A673 (cell line): ENCODE results near the gene TRAPPC2L. TPM values are rescaled to one million over a fixed set of nuclear protein-coding genes. Genes with fewer than 3 reads are reported as not detected.

ENCODE experiments used
- BruUV-seq: library from RNA; stranded (reverse); fragments of 400-500 nt; replicated peaks from 2 replicates; lab custom pipeline; 2021; lab: Mats Ljungman, UMichigan
- CTCF ChIA-PET: fragments of 300-600 bp; sonication (Branson Sonifier 250); formaldehyde crosslinking; loops from one replicate; lab custom pipeline; 2022; ENCODE audit warnings: antibody characterized with exemption; lab: Charles Lee
- POLR2A ChIA-PET: fragments of 300-600 bp; sonication (Branson Sonifier 250); formaldehyde crosslinking; loops from one replicate; lab custom pipeline; 2022; ENCODE audit warnings: antibody characterized with exemption; ENCODE audit not compliant: low non-redundant PET; lab: Charles Lee
- DNase-seq: peaks from one replicate; pipeline ENCODE4 v3.0.0-alpha.2; 2015; ENCODE audit warnings: low spot score
- H3K27ac ChIP-seq: fragments of 200-600 bp; sonication (generic); 2 replicates; pipeline ENCODE4 v1.5.1; 2016; ENCODE audit warnings: mixed run types, low read depth, mild to moderate bottlenecking, mixed read lengths, antibody characterized with exemption, low read length; ENCODE audit not compliant: poor library complexity, severe bottlenecking
- H3K27me3 ChIP-seq: fragments of 200-600 bp; sonication (generic); replicated peaks from 2 replicates; pipeline ENCODE4 v1.6.1; 2017; ENCODE audit warnings: mixed run types, low read depth, mild to moderate bottlenecking, mixed read lengths, antibody characterized with exemption, low read length; ENCODE audit not compliant: insufficient read depth, poor library complexity
- H3K36me3 ChIP-seq: fragments of 200-600 bp; sonication (generic); 2 replicates; pipeline ENCODE4 v1.6.1; 2016; ENCODE audit warnings: mixed run types, mild to moderate bottlenecking, mixed read lengths, antibody characterized with exemption, low read length; ENCODE audit not compliant: insufficient read depth, poor library complexity, severe bottlenecking
- H3K4me1 ChIP-seq: fragments of 200-600 bp; sonication (generic); 2 replicates; pipeline ENCODE4 v1.6.1; 2017; ENCODE audit warnings: mixed run types, mild to moderate bottlenecking, mixed read lengths, antibody characterized with exemption, low read length; ENCODE audit not compliant: insufficient read depth, poor library complexity, severe bottlenecking
- H3K4me3 ChIP-seq: fragments of 200-600 bp; sonication (generic); 2 replicates; pipeline ENCODE4 v1.5.1; 2016; ENCODE audit warnings: low read depth, mixed run types, mild to moderate bottlenecking, mixed read lengths, low read length; ENCODE audit not compliant: poor library complexity, severe bottlenecking
- H3K9me3 ChIP-seq: fragments of 200-600 bp; sonication (generic); 2 replicates; pipeline ENCODE4 v1.6.1; 2016; ENCODE audit warnings: mixed run types, low read depth, mild to moderate bottlenecking, mixed read lengths, antibody characterized with exemption, low read length; ENCODE audit not compliant: poor library complexity, severe bottlenecking
- CTCF ChIP-seq: fragments of 300-800, 200-600 bp; sonication (generic); conservative IDR thresholded peaks from 2 replicates; pipeline ENCODE4 v1.5.1; 2017; ENCODE audit warnings: low read depth, mild to moderate bottlenecking, antibody characterized with exemption, low read length, moderate library complexity, mixed read lengths
- EZH2 ChIP-seq: fragments of 200-600 bp; sonication (generic); IDR thresholded peaks from 2 replicates; pipeline ENCODE4 v1.6.1; 2017; ENCODE audit warnings: borderline replicate concordance, low read depth, mild to moderate bottlenecking, mixed read lengths, antibody characterized with exemption, low read length; ENCODE audit not compliant: poor library complexity, severe bottlenecking
- intact Hi-C: fragments of 100-400 bp; cut with micrococcal nuclease; formaldehyde crosslinking; loops from one replicate; pipeline ENCODE4 v1.10.0; 2022; ENCODE audit not compliant: unreplicated experiment
- total RNA-seq: library from RNA; stranded (reverse); gene quantifications from 2 replicates; pipeline ENCODE4 v1.2.3, GENCODE V29; 2021

Gene TRAPPC2L
- total RNA-seq, 1 experiment from 2014 or later, result 98.6 TPM

GRCh38 chr16:88841521-88842307 is 15.2 kb upstream of the TRAPPC2L start:
- no peak overlapping the region for H3K4me3 ChIP-seq
- no peaks in the 10 kb centered on the region for H3K27me3 ChIP-seq
- ChIA-PET POLR2A (no interaction called here), CTCF (no interaction called here)
- no peak for DNase-seq
- BruUV-seq, result no TSS peak
- no peaks in the 10 kb centered on the region for H3K4me1 ChIP-seq
- H3K9me3 ChIP-seq, result no peaks in the 10 kb centered on the region
- TF ChIP-seq EZH2, result no peak
- TF ChIP-seq CTCF, result no peak
- intact Hi-C loops, result no loop called here
- no peaks in the 10 kb centered on the region for H3K36me3 ChIP-seq
- no peak overlapping the region for H3K27ac ChIP-seq

- no peak for DNase-seq
- Histone ChIP-seq H3K9me3 (no peaks in the 10 kb centered on the region), H3K27ac (no peak overlapping the region), H3K4me1 (no peaks in the 10 kb centered on the region), H3K36me3 (no peaks in the 10 kb centered on the region), H3K4me3 (no peak overlapping the region), H3K27me3 (no peaks in the 10 kb centered on the region)
- no TSS peak for BruUV-seq
- ChIA-PET POLR2A (no interaction called here), CTCF (no interaction called here)
- TF ChIP-seq CTCF (no peak), EZH2 (no peak)
- intact Hi-C loops, result no loop called here
Measured at GRCh38 chr16:88842308-88842756, 14.6 kb upstream of the TRAPPC2L start.

GRCh38 chr16:88842806-88843205 is 14.1 kb upstream of the TRAPPC2L start:
- Histone ChIP-seq H3K4me3 (no peak overlapping the region), H3K9me3 (no peaks in the 10 kb centered on the region), H3K27me3 (no peaks in the 10 kb centered on the region), H3K4me1 (no peaks in the 10 kb centered on the region), H3K36me3 (no peaks in the 10 kb centered on the region), H3K27ac (no peak overlapping the region)
- BruUV-seq, result no TSS peak
- POLR2A ChIA-PET, result no interaction called here
- DNase-seq, result no peak
- TF ChIP-seq EZH2 (no peak), CTCF (no peak)
- intact Hi-C loops, result no loop called here
- CTCF ChIA-PET, result no interaction called here
